Mammary epithelial cell (primary cell): Measurements from ENCODE around the gene SMIM15.
"Not testable (repeated sequence)": the region's sequence is repeated elsewhere in the genome, so short reads cannot be mapped to it uniquely, and the experiment has no call there.

ENCODE experiments used
- CTCF ChIP-seq, 2 donors: IDR thresholded peaks in 1 of 2; conservative IDR thresholded peaks in 1 of 2; 2 replicates each; pipeline ENCODE4 v1.5.1; 2011 to 2012; ENCODE audit warnings: inconsistent platforms in 2 of 2, low read length in 2 of 2, mild to moderate bottlenecking in 2 of 2, control low read depth in 1 of 2, low read depth in 1 of 2; ENCODE audit not compliant: insufficient read depth in 1 of 2; ENCODE audit errors: extremely low read depth in 1 of 2
- EZH2 ChIP-seq: IDR thresholded peaks from 2 replicates; pipeline ENCODE4 v1.6.1; 2012; ENCODE audit warnings: low read length, inconsistent platforms, borderline replicate concordance

- TF ChIP-seq CTCF (conservative IDR thresholded peaks at IDR 0.05 in 1 of 2, IDR thresholded peaks at IDR 0.05 in 1 of 2; ENCODE audit: extremely low read depth in 1 of 2, insufficient read depth in 1 of 2, low read depth in 1 of 2, low read length in 2 of 2); EZH2: not testable (repeated sequence)
These were observed 25.6 kb upstream of the SMIM15 start for GRCh38 chr5:61187826-61188225.
